GM19438 (cell line): Measurements from ENCODE around the gene USF1.
"Not testable (repeated sequence)": the region's sequence is repeated elsewhere in the genome, so short reads cannot be mapped to it uniquely, and the experiment has no call there.

ENCODE experiments used
- ATAC-seq: cut with Tn5 transposase; IDR thresholded peaks from one replicate; pipeline ENCODE4 v1.9.1; 2021; ENCODE audit warnings: low read depth; ENCODE audit not compliant: unreplicated experiment

USF1 gene

DNA sequence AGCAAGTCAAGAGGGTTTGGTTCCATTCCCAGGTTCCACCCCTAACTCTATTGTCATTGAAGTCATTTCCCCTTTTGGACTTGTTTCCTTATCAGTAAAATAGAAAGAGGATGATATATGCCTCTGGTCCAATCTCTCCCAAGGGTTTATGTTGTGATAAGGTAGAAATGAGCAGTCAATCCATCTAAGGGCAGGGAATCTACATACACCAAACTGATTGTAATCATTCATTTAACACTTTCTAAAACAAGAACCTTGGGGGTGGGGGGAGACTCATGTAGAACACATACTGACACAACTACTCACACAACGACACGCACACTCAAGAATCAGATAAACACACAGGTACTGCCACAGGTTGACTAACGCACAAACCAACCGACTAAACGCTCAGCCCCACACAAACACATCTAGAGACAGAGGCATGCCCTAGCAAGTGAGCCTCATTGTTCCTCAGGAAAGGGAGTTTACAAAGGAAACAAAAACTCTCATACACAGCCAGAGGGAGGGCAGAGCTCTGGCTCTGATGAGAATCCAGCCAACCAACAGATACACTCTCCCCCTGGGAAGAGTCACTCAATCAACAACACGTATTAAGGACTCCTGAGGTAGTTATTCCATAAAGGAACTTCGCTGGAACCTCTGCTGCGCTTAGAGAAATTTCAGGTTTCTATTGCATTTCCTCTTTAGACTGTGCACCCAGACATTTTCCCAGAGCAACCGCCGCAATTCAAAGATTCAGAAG is 25.9 kb downstream of the USF1 start:
- ATAC-seq: no peak

DNA sequence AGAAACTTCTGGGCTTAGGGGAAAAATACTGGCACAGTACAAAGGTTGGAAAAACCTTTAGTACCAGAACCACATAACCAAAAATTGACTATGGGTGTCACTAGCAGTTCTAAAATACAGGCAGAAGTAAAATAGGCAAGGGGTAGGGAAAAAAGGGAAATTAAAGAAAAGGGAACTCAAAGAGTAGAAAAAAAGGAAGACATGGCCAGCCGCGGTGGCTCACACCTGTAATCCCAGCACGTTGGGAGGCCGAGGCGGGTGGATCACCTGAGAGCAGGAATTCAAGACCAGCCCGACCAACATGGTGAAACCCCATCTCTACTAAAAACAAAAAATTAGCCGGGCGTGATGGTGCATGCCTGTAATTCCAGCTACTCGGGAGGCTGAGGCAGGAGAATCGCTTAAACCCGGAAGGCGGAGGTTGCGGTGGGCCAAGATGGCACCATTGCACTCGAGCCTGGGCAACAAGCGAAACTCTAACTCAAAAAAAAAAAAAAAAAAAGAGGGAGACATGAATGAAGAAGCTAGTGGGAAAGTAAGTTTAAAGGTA is 26.6 kb downstream of the USF1 start:
- ATAC-seq: not testable (repeated sequence)

DNA sequence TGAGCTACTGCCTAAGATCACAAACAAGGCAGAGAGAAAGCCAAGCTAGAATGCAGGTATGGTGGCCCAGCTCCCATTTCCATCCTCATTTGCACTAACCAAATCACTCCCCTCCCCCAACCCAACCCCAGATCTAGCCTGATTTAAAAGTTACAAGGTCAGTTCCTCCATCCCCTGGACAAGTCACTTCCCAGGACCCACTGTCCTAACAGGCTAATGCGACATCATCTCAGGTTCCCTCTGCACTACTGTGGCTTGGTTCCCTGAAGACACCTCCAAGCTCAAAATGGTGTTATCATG is 27.2 kb downstream of the USF1 start:
- no peak for ATAC-seq

DNA sequence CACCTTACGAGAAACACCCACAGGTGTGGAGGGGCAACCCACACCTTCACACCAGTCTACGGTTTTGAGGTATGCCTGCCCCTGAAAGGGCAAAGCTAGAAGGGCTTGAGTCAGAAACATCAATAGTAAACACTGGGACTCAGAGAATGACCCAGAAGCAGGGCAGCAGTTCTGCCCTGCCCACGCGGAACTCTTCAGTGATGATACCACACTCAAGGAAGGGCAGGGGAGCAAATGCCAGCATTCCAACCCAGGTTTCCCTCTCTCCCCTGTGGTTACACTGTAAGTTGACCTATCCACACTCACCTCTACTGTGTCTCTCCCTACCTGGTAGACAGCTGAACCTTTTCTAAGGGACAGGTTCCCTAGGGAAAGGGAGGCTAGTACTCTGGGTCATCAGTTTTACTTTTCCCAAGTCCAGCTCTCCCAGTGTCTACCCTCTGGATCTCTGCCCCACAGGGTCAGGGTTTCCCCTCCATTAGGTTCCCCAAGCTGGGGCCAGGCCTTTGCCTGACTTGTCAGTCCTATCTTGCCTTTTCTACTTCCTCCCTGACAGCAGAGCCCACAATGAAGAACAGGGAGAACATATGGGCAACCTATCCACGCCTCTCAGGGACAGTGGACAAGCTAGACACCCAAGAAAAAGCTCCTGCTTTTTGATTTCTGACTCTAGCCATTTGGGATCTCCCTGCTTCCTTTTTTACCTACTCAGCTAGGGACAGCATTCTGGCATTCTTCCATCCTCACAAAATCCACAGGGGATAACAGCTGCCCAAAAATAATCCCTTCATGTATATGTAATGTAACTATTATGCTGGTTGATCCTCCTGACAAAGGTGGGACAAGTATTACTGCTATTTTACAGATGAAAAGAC is 27.8 kb downstream of the USF1 start:
- ATAC-seq: no peak

DNA sequence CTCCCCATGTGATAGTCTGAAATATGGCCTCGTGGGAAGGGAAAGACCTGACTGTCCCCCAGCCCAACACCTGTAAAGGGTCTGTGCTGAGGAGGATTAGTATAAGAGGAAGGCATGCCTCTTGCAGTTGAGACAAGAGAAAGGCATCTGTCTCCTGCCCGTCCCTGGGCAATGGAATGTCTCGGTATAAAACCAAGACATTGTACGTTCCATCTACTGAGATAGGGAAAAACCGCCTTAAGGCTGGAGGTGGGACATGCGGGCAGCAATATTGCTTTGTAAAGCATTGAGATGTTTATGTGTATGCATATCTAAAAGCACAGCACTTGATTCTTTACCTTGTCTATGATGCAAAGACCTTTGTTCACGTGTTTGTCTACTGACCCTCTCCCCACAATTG is 28.6 kb downstream of the USF1 start:
- not testable (repeated sequence) for ATAC-seq

DNA sequence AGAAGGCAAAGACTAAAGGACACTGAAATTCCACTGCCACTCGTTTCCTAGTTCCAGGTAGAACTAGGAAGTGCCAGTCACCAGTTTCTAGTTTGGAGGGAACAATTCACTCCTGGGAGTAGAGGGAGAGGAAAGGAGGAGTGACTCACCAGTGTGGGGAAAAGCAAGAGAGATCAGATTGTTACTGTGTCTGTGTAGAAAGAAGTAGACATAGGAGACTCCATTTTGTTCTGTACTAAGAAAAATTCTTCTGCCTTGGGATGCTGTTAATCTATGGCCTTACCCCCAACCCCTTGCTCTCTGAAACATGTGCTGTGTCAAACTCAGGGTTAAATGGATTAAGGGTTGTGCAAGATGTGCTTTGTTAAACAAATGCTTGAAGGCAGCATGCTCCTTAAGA is 29.1 kb downstream of the USF1 start:
- ATAC-seq: not testable (repeated sequence)

DNA sequence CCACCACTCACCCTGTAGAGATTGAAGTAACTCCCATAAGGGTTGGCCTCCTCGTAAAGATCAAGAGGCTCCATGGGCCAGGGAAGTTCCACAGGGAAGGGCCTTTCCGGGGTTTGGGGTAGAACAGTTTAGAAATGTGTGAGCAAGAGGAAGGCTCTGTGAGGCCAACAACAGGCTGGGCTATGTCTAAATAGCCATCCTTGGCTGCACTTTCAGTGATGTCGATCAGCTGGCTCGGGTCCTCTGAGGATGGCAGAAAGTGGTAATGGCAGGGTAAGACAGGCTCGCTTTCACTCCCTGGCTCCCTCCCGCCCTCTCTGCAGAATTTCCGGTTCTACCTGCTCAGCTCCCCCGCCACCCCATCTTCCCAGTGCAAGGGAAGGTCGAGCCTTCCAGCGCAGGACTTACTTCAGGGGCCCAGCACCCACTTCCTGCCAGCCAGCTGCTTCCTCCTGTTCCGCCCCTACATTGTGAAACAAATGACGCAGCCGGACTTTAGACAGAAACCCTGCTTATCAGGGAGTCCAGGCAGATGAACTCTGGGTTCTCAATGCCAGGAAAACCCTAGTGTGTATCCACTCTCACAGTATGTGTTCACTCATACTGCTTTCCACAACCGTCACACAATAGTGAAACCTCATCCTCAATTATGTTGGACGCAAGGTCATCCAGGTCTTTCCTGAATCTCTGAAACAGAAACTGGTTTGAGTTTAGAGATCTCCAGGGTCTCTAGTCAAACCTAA is 32.1 kb downstream of the USF1 start:
- ATAC-seq: peak; percentile 97

DNA sequence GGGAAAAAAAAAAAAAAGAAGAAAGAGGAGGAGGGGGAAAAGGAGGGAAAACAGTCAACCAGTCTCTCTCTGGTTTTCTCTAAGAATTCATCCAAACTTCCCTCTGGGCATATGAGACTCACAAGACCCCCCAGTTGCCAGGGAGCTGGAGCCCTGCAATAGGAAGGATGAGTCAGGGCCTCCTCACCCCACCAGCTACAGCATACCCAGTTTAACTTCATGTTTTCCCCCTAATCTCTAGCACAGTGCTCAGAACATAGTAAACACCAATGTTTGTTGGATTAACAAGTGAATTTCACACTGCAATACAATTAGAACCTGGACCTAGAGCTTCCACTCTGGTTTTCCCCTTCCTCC is 32.7 kb downstream of the USF1 start:
- ATAC-seq: no peak

DNA sequence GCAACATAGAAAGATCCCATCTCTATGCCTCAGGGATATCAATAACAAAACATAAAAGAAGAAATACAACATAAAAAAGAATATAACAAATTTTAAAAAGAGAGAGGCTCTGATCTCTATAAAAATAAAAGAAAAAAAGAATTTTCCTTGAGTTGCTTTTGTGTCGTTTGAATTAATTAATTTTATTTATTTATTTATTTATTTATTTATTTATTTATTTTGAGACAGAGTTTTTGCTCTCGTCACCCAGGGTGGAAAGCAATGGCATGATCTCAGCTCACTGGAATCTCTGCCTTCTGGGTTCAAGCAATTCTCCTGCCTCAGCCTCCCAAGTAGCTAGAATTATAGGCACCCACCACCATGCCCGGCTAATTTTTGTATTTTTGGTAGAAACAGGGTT is 33.4 kb downstream of the USF1 start:
- ATAC-seq: no peak

DNA sequence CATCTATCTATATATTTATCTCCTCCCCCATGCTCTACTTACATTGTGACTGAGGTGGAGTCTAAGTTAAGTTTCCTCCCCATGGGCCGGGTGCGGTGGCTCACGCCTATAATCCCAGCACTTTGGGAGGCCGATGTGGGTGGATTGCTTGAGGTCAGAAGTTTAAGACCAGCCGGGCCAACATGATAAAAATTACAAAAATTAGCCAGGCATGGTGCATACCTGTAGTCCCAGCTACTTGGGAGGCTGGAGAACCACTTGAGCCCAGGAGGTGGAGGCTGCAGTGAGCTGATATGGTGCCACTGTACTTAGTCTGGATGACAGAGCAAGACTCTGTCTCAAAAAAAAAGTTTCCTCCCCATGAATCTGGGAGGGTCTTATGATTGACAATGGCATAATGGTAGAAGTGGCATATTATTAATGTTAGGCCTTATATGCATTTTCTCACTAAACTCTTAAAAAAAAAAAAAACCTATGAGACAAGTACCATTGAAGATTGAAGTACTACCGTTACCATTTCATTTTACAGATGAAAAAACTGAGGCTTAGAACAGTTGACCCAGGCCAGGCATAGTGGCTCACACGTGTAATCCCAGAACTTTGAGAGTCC is 36.1 kb downstream of the USF1 start:
- ATAC-seq: no peak

DNA sequence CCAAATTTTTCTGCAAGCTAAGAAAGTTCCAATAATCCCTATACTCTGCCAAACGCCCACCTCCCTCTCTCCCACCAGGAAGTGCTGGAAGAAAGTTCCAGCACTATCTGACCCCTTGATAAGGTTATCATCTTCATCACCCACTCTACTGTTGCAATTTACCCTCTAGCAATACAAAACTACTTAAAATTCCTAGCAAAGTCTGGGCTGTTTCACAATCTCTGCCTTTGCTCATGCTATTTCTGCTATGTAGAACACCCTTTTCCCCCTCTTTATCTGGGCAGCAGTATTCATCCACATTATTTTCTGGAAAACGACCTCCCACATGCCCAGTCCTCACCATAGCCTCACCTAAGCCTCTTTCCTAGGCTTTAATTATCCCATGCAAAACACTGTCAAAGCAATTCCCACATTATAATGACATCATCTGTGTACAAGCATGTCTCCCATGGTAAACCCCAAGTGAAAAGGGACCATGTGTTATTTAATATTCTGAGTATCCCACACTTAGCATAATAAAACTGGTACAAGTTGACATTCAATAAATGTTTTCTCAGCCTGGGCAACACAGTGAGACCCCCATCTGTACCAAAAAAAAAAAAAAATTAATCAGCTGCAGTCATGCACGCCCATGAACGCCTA is 36.8 kb downstream of the USF1 start:
- ATAC-seq: no peak

DNA sequence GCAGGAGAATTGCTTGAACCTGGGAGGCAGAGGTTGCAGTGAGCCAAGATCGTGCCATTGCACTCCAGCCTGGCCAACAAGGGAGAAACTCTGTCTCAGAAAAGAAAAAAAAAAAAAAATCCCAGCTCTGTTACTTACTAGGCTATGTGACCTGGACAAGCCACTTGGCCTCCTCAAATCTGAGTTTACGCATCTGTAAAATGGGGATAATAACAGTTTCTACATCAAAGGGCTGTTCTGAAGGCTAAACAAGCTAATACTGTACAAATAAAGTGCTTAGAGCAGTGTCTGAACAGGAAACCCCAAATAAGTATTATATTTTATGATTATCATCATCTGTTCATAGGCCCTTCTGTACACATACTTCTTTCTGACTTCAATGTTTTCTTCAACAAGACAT is 38.4 kb downstream of the USF1 start:
- ATAC-seq: no peak

DNA sequence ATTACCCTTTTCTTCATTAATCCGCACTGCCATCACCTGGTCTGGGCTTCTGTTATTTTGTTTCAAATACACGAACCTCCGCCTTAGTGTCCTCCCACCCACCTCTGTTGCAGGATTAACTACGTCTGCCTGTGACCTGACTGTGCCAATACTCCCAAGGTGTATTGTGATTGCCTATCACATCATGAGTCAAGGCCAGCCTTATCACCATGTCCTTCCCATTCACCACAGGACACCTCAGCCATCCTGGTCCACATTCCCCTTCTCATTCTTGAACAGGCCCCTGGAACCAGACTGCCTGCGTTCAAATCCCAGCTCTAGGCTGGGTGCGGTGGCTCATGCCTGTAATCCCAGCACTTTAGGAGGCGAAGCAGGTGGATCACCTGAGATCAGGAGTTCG is 39.2 kb downstream of the USF1 start:
- no peak for ATAC-seq

DNA sequence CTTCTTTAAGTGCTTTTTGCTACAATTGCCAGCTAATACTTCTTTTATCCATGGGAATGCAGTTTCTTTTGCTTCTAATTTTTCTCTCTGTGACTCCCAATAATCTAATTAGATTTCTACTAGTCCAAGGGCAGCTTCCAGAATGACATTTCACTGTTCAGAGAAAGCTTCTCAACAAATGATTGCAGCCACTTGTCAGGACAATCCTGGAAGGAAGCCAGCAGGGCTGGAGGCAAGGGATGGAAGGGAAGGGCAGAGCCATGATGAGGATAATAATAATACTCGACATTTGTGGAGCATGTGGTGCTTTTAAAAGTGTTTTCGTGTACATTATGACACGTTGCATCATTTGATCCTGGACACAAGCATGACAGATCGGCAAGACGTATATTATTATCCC is 44.3 kb downstream of the USF1 start:
- no peak for ATAC-seq

DNA sequence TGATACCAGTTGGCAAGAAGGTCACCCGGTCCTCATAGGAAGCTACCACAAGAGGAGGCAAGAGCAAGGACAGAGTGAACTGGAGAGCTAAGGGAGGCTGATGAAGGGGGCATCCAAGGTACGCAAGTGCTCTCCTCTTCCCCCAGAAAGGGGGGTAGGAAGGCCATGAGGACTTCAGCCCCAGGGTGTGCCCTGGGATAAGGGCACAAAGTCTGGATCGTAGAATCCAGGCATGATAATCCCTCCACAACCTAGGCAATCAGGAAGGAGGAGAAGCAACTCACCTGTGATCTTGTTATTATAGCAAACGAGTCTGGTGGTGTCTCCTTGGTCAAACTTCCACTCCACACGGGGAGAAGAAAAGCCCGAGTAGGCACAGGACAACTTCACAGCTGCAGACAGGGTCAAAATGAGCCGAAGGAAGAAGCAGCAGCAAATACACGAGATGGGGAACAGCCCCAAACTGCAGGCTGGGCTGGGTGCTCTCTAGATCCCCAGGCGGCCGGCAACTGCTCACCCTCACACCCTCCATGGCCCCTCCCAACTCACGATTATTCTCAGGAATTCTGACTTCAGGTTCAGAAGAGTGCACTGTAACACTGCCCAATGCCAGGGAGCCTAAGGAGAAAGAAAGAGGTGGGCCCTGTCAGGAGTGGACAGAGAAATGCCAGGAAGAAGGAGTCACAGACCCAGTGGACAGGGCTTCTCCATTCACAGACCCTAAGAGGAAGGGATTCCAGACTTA is 44.9 kb downstream of the USF1 start:
- ATAC-seq: no peak

DNA sequence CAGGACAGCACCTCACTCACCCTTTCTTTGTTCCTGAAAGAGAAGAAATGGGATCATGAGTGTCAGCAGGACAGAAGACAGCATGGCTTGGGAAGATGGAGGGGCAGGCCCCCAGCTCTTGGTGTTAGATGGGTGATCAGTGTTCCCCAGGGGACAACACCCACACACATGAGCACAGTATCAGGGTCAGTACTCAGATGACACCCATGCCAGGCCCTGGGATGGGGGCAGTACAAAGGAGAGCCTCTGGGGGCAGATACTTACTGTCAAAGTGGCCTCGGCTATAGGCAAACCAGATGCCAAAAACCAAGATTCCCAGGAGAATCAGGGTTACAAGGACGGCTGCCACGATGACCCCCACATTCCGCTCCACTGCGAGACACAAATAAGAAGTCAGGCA is 46.4 kb downstream of the USF1 start:
- no peak for ATAC-seq

DNA sequence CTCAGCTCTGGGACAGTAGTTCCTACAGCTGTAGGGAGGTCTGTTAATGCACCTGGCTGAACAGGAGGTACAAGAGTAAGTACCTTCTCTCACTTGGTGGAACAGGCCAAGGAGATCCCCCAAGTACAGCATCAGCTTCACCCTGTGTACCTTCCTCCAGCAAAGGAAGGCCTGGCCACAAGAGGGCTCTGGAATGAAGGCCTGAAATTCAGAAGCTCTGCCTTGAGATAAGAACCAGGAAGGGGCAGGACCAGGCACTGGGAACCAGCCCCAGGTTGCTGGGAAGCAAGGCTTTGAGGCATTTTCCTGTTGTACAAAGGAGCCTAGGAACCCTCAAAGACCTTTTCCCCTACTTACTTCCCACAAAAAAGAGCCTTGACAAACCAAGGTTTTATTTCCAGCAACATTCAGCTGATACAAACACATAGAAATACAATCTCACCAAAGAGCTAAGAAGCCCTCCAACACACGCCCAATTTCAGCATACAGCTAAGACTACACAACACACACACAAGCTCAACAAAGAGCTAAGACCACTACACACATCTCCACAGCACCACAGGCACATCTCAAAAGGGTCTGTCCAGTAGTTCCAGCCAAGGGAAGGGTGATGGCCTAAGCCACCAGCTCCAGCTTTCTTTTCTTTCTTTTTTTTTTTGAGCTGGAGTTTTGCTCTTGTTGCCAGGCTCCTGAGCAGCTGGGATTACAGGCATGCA is 48.3 kb downstream of the USF1 start:
- no peak for ATAC-seq

DNA sequence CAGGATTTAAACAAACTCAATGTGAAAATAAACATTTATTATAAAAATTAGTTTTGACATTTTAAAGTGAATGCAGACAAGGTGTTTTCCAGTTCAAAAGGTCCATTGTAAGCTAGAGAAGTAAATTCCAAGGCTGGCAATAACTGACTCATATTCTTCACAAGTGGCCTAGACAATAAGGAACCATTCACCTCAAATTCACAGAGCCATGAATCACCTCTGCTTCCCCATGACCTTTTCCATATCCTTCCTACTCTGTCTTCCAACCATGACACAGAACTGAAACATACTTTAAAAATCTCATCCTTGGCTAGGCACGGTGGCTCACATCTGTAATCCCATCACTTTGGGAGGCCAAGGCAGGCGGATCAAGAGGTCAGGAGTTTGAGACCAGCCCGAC is 49.6 kb downstream of the USF1 start:
- no peak for ATAC-seq

DNA sequence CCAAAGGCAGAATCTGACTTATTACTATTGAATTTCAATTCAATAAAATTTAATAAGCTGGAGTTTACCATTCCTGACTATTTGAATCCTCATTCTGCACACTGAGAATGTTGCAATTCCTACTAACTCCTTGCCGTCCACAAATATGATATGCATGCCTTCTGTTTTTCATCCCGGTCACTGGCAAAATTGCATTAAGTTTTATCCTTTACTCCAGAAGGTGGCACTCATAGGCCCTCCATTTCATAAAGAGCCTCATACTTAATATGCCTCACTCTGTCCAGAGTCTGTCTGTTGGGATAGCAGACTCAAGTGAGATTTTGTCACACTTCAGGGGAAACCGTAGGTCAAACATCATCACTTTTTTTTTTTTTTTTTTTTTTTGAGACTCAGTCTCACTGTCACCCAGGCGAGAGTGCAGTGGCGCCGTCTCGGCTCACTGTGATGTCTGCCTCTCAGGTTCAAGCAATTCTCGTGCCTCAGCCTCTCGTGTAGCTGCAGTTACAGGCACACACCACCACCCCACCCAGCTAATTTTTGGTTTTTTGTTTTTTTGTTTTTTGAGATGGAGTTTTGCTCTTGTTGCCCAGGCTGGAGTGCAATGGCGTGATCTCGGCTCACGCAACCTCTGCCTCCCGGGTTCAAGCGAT is 52.1 kb downstream of the USF1 start:
- no peak for ATAC-seq
